ENCODE measurements around the gene TNS3.
"Not testable (repeated sequence)": the region's sequence is repeated elsewhere in the genome, so short reads cannot be mapped to it uniquely, and the experiment has no call there.

The TNS3 gene

DNA sequence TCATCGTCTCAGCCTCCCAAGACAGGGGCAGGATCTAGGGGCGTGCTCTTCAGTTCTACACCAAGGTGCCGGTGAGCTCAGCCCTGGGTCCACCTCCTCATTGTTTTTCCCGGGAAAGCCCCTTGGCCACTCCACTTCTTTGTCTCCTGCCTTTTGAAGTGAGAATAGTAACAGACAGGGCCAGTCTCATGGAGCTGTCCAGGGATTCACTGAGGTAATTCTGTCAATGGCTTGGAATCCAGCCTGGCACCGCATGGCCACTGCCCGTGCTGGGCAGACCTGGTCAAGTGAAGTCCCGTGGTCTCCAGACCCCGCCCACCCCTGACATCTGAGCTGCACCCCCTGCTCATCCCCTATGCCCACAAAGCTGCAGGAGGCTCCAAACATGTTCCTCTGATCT, 138.9 kb downstream of the TNS3 start:
- DNase-seq = no peak

DNA sequence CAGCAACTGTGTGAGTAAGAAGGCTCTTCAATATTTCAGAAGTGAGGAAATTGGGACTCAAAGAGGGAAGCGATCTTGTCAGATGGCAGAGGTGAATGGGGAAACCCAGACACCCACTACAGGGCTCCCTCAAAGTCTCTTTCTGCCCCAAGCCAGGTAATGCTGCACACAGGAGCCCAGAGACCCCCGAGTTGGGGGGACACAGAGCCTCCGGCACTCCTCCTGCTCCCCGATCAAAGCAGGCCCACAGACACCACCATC, 139.4 kb downstream of the TNS3 start:
- no peak for DNase-seq

DNA sequence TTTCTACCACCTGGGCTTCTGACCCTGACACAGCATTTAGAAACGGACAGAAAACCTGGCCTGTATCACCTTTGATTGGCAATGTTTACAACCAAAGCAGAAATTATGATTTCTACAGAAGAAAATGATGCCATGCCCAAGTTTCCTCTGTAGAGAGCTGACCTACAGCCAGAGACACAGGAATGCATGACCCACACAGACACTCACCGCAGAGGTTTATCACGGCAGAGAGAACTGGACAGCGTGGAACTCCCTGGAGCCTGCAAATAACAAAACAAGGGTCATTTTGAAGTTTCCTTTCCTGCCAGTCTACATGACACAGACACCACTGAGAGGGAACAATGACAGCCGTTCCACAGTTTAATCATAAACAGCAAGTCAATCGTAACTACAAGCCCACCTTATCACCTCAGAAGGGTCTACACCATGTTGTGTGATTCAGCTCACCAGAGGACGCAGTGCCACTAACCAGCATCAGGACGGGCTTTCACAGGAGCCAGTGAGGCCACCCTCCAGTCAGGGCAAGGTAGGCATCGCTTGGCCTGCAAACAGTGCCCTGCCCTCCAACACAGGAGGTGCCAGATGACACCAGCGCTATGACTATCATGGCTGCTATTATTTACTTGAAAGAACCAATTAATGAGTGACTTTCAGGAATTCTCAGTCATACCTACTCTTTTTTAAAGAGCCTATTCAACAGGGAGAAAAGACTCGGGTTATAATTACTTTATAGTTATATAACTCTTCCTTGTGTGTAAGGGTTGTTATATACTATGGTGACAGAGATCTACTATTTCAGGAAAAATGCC, 139.9 kb downstream of the TNS3 start:
- no peak for DNase-seq

DNA sequence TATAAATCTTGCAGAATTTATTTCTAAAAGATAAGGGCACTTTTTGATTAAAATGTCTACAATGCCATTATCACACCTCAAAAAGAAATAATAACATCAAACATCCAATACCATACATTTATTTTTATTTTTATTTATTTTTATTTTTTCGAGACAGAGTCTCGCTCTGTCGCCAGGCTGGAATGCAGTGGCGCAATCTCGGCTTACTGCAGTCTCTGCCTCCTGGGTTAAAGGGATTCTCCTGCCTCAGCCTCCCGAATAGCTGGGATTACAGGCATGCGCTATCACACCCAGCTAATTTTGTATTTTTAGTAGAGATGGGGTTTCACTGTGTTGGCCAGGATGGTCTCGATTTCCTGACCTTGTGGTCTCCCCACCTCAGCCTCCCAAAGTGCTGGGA, 140.9 kb downstream of the TNS3 start:
- not testable (repeated sequence) for DNase-seq

DNA sequence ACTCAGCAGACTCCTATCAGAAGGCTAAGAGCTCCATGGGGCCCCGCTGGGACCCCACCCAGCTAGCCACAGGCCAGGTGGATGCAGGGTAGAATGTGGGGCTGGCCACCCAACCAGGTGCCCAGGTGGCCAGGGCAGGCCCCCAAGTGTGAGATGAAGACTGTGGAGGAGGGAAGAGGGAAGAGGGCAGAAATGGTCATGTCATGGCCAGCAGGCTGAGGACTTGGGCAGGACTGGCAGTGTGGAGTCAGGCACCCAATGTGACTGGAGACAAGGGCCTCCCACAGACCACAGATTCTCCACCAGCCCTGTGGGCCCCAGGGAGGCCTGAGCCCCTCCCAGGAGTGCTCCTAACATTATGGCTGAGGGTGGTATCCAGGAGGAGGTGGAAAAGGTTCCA, 141.6 kb downstream of the TNS3 start:
- no peak for DNase-seq

DNA sequence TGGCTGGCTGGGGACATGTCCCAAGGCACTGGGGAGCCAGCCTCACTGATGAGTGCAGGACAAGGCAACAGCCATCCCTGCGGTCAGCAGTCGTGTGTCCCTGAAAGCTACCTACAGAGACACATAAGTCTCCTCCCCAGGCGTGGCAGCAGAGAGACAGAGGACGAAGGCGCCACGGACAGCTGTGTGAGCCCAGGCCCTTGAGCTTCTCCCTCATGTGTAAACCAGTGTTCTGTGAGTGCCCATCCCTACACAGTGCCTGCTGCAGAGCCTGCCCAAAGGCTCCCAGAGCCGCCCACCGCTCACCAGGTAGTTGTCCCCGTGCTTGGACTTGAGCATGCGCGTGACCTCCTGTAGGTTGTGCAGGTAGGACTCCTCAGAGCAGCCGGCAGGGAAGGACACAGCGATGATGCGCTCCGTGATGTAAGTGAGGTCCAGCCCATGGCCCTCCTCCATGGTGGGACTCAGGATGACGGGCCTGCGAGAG, 142.7 kb downstream of the TNS3 start:
- DNase-seq = no peak

DNA sequence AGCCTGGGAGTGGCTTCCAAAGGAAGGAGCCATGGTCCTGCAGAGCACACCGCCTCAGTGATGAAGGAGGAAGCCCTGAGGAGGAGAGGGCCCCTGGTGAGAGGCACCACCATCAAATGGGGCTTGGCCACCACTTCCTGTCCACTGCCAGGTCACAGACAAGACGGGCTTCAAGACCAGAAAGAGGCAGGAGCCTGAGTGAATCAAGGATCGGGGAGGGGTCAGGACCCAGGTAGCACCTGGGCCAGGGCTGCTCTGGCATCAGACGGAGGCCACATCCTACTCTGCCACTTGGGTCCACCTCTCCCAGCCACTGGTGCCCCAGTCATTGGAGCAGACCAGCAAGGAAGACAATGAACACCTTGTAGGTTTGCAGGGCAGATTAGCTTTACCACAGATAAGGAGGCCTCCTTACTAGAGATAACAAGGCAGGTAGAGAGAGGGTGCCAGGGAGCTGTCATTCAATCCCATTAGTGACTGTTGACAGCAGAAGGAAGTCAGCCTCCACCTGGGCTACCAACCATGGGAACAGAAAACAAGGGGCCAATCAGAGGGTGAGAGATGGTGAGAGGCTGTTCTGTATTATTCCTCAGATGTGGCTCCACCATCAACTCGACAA, 143.4 kb downstream of the TNS3 start:
- DNase-seq = no peak

DNA sequence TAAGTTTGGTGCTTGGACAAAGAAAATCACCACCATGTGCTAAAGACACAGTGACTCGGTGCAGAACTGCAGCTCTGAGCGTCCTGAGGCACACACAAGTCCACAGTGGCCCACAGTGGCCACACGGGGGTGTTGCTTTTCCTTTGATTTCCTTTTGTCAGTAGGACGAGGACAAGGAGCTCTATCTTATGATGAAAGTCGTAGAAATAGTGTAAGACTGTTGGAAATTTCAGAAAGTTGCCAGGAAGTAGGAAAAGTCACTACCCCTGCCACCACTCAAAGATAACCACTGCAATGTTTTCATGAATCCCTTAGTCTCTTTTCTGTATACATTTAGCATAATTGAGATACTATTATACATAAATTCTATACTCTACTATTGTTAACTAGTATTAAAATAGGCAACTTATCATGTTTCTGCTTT, 146.0 kb downstream of the TNS3 start:
- DNase-seq = no peak

DNA sequence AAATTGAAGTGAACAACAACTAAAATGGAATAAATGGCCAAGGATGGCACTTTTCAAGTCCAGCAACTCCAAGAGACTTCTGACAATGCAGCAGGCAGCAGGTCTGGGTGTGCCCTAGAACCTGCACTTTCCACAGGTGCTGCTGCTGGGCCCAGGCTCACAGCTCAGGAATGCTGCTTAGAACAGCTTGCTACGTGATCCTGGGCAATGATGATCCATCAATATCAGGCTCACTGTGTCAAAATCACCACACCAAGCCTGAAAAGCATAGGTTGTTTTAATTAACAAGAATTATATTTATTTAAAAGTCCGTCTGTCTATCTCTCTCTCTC, 148.4 kb downstream of the TNS3 start:
- no peak for DNase-seq

DNA sequence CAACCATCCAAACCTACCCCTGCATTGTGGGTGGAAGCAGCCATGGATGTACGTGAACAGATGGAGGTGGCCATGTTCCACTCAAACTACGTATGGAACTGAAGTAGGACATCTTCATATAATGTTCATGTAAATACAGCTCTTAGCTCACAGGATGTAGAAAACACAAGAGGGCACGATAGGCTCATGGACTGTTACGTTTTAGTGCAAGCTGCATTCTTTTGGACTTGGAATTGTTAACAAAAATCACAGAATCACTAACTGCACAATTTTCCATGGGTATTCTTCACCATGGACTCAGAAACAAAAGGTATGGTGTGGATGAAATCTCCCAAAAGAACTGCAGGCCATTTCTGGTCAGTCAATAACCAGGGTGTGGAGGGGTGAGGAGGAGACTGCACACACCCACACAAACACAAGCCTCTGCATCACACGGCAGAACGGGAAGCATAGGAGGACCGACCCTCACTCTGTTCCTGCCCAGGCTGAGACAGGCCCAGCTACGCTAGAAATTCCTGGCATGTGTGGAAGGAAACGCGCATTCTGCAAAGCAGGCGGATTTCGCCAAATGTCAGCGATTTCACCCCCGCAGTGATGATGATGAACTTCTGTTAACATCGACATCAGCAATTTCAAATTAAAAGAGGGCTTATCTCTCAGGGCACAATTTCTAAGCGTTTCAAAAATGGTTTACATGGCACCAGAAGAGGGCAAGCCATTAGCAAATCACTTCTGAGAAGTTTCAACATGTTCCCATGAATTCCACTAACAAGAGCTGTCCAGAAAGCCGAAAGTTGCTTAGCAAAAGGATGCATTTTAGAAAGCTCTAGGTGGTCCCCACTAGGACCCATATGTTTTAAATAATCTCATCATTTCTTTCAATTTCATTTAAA, 149.0 kb downstream of the TNS3 start:
- no peak for DNase-seq

DNA sequence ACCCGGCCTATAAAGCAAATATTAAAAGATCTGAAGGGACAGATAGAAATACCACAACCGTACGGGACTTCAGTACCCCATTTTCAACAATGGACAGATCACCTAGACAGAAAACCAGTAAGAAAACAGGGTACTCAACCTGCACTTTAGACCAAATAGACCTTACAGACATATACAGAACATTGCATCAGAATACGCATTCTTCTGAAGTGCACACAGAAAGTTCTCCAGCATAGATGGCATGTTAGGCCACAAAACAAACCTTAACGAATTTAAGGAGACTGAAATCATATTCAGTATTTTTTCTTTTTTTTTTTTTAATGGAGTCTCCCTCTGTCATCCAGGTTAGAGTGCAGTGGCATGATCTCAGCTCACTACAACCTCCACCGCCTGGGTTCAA, 151.5 kb downstream of the TNS3 start:
- DNase-seq = no peak

DNA sequence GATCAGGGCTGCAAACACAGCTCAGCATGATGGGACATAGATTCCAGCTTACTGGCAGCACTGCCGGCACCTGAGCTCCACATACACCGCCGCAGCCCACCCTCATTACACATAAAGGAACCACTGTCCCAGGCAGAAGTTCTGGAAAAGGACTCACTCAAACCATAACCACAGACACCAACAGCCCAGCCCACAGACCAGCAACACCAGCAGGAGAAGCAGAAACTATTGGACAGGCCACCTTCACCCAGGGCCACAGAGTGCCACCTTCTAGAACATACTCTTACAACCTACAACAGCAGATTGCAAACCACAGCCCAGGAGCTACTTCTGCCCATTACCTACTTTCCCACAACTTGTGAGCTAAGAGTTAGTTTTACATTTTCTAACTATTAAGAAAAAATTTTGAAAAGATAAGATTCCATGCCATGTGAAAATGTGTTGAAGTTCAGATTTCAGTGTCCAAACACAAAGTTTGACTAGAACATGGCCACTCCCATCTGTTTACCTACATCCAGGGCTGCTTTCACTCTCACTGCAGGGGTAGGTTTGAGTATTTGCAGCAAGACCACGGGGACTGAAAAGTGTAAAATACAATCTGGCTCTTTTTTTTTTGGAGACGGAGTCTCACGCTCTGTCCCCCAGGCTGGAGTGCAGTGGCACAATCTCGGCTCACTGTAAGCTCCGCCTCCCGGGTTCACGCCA, 153.0 kb downstream of the TNS3 start:
- no peak for DNase-seq

DNA sequence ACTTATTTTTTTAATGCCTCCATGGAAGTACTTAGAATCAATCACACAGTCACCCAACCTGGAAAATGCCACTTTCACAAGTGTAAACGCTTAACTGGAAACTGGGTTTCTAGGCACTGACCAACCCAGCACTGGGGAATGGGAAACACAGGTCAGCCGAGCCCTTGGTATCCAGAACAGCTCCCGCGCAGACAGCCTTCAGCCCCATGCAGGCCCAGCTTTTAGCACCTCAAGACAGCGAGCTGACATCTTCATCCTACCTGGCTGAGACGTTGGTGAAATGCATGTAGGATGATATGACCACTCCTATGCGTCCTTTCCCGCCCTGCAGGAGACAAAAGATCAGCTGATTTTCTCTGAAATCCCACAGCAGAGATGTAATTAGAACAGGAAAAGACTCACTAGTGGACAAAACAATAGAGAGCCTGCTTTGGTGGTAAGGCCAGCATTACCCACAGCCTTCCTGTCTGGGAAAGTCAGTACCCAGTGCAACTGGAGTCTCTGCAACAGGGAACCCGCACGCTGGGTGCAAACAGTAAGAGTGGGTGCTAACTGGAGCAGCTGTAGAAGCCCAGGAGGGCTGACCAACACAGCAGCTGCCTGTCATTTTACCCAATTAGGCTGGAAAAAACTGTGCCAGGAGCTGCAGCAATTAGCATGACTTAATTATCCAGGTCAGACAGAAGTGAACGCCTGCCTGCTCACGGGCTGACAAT, 153.7 kb downstream of the TNS3 start:
- no peak for DNase-seq

DNA sequence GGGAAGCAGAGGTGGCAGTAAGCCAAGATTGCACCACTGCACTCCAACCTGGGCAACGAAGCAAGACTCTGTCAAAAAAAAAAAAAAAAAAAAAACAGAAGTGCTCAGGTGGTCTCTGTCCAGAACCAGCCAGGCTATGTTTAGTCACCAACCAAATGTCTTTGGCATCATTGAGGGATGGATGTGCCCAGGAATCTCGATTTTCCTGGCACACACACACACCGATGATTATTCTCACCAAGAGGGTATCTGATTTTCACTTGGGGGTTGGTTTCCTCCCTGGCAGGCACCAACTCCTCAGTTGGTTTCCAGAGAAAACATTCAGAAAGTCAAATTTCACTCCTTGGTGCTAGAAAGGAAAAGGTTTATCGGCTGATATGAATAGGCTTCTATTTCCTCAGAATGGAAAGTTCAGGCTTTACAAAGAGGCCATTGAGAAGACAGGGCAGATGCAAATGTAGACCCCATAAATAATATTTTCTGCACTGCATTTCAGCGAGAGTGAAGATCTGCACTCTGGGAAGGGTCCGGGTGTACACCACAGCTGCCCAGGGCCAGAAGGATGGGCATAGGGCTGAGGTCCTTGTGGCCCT, 154.8 kb downstream of the TNS3 start:
- no peak for DNase-seq

DNA sequence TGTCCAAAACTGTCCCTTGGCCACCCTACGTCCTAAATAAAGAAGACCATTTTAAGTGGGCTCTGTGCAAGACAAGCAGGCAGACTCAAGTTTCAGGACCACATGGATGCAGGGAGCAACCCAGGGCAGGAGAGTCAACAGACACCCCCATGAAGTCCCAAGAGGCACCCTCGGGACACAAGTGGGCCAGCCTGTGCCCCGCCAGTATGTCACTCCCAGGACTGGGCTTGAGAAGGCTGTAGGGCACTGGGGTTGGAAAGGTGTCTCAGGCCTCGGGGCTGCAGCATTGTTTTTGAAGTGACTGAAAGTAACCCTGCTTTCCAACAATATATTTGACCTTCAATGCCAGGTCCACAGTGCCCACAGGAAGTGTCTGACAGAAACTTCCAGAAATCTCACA, 157.4 kb downstream of the TNS3 start:
- DNase-seq = no peak

DNA sequence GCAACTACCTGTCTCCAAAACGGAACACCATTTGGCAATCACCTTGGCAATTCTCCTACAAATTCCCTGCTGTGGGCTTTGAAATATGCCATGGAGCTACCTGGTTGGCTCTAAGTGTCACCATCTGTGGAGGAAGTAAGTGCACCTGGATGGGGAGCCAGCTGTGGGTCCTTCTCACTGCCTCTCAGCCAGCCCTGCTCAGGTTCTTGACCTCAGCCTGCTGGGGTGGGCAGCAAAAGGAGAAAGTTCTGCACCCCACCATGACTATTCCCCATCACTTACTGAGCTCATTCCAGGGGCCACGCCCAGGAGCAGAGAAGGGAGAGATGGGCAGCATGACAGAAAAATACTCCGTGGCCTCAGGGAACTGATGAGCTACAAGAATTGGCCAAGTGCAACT, 158.7 kb downstream of the TNS3 start:
- DNase-seq = no peak

DNA sequence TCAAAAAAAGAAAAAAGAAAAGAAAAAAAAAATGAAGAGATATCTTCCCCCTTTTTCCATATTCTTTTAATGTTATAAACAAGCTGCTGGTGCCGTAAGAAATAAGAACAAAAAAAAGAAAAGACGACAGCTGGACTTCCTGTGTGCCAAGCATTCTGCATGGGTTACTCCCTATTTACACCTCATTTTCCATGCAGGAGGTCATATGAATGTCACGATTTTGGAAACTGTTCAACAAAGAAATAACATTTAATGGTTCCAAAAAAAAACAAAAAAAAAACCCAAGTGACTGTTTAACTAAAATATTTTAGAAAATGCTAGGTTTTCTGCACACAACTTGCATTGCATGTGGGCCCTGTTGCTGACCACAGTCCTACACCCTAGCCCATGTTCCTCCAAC, 159.3 kb downstream of the TNS3 start:
- no peak for DNase-seq

DNA sequence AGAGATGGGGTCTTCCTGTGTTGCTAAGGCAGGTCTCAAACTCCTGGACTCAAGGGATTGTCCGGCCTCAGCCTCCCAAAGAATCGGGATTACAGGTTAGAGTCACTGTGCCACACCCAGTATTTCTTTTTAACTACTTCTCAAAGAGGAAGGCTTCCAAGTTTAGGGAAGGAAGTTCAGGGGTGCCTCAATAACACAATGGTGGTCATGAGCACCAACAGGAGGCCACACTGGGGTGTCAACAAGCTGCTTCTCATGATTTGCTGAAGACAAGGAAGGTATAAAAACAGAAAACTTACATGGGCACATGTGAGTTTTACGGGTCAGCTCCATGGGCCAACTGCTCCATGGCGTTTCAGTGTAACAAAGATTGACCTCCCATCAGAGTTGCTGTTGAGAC, 160.5 kb downstream of the TNS3 start:
- no peak for DNase-seq

DNA sequence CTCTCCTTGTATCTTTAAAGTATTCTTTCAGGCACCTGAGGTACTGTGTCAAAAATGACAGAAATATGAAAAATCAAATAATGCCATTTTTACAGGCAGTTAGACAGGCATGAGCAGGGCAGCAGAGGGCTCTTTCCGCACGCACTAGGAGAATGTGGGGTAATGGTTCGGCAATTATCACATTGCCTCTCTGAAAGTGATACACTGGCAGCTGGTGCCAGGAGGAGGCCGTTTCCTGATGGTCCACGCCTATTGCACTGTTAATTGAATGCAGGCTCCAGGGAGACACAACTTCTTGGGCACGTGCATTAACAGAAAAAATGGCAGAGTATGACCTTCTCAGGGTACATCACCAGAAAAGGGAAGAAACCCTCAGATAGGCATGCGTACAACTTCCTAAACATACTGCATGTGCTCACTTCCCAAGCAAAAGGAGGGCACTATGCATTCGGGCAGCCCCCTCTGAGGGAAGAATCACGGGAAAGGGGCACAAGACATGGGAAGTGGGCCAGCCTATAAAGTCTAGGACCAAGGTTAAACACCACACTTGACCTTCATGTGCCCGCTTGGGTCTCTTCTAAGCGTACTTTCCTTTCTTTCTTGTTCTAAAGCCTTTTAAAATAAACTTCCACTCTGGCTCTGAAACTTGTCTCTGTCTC, 161.7 kb downstream of the TNS3 start:
- DNase-seq = no peak

DNA sequence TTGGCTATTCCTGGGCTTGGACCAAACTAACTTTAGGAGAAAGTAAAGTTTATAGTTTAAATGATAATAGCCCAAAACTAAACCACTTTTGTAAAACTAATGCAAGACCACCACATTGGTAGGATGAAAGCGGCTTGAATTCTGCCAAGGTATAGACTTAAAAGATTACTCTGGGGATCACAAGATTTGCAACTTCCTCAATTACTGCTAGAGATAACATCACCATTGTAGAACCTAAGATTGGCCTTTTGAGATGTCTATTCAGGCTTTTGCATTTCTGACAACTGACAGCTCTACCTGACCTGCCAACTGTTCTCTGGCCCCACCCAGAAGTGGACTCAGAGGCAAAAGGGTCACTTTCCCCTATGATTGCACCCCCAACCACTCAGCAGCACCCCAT, 162.4 kb downstream of the TNS3 start:
- DNase-seq = no peak

DNA sequence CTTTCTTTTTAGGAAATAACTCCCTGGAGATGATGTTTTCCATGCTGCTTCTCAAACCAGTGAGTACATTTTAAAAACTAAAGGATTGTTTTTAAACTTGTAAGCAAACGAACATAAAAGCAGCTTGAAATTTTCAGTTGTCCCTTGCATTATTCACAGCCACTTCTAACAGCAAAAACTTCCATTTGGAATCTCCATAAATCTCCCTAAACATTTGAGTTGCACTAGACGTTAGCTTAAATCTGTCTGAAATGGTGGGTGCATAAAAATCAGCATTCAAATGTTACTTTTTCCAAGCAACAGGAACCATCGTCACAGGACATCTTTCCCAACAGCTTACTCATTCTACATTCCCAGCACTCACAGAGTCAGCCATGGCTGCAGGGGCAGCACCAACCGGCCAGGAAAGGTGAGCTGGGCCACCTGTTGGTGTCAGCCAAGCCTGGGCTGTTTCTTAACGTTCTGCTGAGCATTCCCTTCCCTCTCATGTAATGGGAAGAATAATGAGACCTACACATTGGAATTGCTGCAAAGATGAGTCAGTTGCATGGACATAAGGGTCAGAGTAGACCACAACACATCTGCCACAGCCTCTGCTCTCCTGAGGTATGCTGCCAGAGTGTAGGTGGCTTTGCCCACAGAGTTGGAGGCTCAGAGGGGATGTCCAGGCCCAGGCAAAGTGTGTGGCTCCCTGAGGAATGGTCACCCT, 163.2 kb downstream of the TNS3 start:
- DNase-seq = no peak
